GM18867 (cell line): ENCODE results near the gene TRIM31.

ENCODE experiments used
- ATAC-seq: cut with Tn5 transposase; IDR thresholded peaks from one replicate; pipeline ENCODE4 v1.9.1; 2021; ENCODE audit warnings: mild to moderate bottlenecking, moderate library complexity; ENCODE audit not compliant: unreplicated experiment

The TRIM31 gene, protein sequence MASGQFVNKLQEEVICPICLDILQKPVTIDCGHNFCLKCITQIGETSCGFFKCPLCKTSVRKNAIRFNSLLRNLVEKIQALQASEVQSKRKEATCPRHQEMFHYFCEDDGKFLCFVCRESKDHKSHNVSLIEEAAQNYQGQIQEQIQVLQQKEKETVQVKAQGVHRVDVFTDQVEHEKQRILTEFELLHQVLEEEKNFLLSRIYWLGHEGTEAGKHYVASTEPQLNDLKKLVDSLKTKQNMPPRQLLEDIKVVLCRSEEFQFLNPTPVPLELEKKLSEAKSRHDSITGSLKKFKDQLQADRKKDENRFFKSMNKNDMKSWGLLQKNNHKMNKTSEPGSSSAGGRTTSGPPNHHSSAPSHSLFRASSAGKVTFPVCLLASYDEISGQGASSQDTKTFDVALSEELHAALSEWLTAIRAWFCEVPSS

DNA sequence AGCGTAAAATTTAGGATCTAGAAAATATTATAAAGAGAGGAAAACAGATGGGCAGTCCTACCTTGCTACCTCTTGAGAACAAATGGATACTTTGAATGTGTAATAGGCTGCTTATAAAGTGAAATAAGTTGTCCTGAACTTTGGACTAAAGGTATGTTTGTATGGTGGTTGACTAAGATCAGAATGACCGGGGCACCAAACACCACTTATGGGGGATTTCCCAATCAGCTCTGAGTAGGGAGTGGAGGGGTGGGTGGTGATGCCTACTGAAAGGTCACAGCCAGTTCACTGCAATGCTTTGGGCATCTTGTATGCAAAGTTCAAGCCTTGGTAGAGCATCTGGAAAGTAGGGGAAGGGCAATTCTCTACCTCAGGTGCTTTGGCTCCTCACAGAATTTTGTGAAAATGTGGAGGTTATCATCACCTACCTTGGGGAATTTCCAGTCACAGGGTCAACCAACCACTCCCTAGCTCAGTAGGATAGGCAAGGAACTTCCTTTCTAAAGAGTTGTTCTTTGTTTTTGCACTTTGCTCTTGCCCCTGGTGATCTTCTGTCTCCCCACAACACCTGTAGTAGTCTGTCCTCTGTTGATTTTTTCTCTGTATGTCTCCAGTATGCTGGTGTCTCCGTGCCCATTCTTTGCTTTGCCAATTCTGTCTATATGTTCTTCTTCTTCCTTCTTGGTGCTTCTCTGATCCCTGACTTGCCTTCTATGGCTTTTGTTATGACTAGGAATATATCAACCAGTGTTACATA, at the start of gene TRIM31:
TSS of gene TRIM31 (minus strand) at position 88 of the 757 bp plus-strand sequence. CDS start 285 bp downstream, outside the sequence.
- ATAC-seq: peak; percentile 53

DNA sequence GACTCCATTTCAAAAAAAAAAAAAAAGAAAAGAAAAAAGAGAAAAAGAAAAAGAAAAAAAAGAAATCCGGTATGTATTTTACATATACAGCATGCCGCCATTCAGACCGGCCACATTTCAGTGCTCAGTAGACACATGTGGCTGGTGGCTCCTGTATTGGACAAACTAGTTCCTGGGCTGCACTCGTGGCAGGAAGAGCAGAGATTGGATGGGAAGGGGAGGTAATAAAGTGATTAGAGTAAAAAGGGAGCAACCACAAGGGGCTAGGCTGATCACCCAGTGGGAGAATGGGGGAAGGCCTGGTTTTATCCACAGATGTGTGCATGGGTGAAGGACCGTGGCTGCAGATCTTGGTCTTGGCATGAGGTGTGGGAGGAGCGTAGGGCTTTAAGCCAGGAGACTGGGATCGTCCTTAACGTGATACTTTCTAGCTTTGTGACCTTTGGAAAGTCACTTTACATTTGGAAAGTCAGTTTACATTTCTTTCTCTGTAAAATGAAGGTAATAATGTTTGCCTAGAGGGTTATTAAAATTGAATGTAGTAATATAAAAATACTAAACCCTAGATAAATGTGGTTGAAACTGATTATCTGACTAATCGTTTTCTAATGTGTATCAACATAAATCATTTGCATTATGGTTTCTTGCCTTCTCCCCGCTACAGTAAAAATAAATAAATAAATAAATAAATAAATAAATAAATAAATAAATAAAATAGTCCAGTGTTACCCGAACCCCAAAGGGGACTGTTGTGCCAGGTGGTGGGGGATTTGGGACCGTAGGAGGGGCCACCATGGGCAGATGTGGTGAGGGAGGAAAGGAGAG, 49.6 kb upstream of the TRIM31 start:
- no peak for ATAC-seq

DNA sequence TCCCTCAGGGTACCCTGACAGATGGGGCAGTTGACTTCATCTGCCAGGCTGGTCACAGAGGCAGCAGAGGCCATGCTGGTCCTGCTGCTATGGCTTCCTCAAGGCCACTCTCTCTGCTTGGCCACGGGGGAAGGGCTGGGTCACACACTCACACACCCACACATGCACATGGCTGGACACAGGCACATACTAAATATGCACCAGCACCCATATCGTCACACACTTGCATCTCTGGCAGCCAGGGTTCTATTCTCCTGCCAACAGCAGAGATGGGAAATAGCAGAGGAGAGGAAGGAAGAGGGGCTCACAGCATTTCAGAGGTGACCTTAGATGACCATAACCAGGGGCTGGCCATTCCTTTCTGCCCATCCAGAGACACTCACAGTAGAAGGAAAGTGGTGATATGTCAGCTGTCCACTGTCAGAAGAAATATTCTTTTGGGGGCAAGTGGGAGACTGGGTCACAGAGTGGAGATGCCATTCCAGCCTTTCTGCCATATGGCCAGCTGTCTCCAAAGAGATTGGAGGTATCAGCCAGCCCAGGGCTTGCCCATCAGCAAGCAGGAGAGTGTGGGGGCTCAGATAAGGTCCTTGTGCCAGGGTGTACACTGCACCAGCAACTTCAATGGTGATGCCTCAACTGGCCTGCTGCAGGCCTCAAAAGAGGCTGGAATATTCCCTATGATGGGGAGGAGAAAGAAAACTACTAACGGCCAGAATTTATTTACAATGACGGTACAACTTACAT, 48.1 kb upstream of the TRIM31 start, which contains the start of gene TRIM10:
TSS of gene TRIM10 (minus strand) at position 427 of the 747 bp plus-strand sequence. CDS start at position 74, 353 bp downstream.
- no peak for ATAC-seq

DNA sequence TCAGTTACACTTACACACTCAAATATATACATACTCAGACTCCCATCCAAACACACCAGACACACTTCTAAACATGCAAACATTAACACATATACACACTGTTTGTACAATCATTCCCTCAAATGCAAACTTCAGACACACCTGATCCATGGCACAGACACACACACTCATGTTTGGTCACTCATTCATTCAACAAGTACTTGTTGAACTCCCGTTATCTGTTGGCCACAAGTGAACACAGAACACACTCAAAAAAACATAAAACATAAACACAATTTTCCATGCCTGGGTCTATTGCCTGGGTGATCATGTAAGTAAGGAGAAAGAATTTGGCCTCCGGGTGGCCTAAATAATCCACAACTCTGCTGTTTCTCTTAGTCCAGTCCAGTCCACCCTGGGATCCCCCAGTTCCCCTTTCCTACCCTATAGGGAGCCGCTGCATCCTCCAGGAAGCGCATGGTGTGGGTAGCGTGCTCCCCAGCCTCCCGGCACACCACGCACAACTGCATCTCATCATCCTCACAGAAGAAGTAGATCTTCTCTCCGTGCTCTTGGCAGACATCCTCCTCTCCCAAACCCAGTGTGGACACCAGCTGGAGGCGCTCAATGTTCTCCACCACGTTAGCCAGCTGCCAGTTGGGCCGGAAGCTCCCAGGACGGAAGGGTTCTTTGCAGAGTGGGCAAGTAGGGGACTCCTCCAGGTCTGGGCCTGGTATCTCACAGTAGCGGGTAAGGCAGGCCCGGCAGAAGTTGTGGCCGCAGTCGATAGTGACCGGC, 47.3 kb upstream of the TRIM31 start:
- no peak for ATAC-seq

DNA sequence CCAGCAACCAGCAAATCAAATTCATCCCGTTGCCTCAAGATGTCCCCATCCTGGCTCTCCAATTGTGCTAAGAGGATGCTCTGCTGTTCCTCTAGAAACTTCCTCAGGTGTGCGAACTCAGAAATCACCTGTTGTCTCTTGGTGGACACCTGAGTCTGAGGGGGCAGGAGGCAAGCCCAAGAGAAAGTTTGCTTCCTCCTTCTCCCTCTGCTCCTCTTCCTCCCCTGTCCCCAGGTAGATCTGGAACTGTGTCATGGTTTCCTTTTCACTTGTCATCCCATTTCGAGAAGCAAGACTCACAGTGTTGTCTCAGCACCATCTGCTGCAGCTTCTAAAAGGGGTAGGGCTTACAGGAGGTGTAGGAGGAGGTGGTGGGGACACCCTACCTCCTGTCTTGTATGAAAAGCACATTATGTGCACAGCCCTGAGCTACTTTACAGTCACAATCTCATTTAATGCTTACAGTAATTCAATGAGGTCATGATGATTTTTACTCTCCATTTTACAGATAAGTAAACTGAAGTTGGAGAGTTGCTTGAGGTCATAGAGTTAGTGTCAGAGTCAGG, 45.7 kb upstream of the TRIM31 start:
- ATAC-seq: no peak

DNA sequence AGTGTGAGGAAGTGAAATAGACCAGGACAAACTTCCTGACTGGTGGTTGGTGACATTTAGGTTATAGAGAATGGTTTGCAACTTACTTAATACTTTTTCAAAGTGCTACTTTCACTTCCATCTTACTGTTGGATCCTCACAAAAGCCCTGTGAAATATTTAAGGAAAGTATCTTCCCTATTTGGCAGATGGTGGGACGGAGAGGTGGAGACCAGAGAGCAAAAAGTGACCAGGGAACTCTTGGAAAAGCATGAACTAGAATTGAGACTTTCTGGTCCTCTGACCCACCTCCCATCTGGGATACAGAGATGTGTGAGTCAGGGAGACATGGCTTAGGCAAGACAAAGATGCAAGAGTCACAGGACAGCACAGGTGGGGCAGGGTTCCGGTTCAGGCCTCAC, 45.1 kb upstream of the TRIM31 start:
- no peak for ATAC-seq

DNA sequence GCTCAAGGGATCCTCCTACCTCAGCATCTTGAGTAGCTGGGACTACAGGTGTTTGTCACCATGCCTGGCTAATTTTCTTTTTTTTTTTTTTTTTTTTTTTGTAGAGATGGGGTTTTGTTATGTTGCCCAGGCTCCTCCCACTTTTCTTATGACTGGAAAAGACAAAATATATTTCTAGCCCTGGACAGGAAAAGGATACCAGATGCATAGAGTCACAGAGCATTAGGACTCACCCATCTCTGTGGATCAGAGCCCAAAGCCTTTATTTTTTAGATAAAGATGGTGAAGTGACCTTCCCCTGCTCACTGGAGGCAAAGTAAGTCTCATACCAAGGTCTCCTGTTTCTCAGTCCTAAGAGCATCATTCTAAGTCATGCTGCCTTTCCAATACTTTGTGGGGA, 44.7 kb upstream of the TRIM31 start:
- ATAC-seq: no peak

DNA sequence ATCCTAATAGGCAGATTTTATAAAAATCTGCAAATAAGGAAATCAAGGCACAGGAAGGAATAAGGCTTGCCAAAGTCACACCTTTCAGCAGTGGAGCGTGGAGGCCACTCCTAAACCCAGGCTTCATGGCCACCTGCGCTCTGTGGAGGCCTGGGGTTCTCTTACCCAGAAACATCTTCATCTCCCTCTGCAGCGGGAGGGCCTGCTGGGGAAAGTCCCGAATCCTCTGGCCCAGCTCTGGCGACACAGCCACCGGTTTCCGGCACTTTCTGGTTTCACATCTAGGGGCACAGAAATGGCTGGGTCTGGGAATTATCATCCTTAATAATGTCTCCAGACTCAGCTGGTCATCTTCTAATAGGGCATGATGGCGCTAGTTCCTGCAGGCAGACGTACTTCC, 43.9 kb upstream of the TRIM31 start:
- ATAC-seq: no peak

DNA sequence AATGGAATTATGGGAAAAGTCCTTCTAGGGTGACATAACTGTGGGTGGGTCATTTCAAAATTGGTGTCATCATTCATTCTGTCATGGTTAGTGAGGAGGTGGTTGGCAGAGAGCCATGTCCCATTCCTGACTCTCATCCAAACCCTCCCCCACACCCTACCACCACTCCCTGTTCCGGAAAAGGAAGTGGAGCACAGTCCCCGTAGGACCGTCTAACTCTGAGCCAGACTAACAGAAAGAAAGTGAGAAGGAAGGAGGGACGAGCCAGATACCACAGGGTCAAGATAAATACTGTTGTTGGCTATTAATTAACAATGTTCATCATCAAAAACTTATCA, 43.3 kb upstream of the TRIM31 start:
- no peak for ATAC-seq

DNA sequence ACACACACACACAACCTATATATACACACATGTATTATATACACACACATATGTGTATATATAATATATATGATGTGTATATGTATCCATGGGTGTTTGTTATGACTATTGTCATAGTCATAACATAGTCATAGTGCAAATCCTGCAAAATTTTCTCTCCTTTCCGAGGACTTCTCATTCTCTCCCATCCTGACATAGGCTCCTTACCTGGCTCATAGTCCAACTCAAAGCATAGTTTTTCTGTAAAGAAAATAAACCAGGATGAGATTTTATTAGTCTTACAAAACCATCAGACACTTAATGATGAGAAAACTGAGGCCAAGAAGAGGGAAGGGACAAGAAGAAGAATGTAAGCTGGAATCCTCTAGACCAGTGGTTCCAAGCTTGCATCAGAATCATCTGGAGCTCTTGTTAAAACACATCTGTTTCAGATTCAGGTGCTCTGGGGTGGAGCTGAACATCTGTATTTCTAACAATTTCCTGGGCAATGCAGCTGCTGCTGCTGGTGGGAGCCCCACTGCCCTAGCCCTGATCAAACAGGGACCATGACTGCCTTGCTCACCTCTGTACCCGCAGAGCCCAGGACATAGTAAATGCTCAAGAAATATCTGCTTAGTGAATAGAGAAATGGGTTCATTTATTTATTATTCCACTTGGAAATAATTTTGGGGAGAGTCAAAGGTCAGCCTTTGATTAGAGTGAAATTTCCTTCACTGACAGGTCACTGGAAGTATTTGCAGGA, 42.8 kb upstream of the TRIM31 start:
- ATAC-seq: no peak

DNA sequence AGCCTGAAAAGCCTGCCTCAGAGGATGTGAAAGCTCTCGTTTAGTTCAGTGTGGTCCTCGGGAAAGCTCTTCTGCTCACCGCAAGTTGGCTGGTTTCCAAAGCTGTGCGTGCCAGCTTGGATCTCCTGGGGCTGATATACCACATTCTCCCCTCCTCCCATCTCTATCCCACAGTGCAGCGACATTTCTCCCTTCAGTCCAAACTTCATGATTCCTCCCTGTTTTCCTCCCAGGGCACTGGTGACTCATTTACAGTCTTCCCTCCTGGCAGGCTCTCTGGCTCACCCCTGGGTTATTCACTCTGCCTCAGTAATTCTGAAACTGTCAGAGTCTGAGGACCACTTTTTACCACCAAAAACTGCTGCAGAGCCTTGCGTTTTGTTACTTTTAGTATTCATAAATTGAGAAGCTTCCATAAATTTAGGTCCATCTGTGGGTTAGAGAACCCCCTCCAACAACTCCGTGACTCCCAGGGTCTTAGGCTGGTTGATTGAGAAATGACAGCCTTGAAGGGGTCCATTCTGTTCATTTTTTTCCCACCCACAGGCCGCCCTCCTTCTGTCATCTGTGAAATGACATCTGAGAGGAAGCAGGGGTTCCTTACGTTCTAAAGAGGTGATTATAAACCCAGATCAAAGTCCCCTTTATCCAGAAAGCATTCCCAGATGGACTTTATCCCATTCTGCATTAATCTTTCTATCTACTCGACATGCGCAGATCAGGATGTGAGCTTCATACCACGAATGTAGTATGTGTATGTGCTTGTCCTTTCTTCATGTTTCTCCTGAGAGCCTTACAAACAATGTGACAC, 42.0 kb upstream of the TRIM31 start:
- no peak for ATAC-seq

DNA sequence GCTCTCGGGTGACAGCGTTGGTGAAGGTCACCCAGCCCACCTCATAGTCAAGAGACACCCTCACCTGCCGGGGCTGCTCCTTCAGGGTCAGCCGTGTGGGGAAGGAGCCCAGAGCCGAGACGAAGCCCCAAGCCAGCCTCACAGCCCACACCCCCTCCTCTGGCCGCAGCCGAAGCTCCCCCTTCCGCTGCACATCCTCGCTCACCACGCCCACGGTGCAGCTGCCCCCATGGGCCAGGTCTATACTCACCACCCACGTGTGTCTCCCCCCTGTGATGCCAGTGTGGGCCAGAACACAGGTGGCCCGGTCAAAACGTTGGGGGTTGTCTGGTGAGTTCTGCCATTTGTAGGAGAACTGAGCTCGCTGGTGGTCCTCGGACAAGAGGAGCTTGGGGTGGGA, 41.2 kb upstream of the TRIM31 start:
- ATAC-seq: no peak

DNA sequence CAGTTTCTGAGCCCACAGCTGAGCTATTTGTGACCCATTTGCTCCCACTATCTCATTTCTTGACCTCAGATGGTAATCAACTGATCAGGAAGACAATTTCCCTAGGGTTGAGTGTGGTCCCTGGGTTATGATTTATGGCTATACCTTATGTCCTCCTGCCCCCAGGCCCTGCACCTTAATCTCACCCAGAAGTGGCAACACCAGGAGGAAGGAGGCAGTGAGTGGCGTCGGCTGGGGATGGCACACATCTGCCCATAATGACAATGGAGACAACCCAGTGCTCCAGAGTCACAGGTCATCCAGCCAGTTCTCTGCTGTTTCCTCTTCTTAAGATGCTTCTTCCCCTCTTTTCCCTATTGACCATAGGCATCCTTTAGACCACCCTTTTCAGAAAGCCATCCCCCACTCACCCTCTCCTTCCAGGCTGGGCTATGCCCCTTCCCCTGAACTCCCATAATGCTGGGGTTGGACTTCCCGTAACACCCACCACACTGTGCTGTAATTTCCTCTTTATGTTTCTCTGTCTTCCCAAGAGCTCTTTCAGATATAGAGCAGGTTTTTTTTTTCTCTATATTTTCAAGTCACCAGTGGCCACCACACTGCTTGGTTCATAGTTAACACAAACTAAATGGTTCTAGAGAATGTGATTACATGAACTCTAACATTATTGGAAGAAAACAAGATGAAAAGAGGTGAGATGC, 40.2 kb upstream of the TRIM31 start:
- ATAC-seq: no peak

DNA sequence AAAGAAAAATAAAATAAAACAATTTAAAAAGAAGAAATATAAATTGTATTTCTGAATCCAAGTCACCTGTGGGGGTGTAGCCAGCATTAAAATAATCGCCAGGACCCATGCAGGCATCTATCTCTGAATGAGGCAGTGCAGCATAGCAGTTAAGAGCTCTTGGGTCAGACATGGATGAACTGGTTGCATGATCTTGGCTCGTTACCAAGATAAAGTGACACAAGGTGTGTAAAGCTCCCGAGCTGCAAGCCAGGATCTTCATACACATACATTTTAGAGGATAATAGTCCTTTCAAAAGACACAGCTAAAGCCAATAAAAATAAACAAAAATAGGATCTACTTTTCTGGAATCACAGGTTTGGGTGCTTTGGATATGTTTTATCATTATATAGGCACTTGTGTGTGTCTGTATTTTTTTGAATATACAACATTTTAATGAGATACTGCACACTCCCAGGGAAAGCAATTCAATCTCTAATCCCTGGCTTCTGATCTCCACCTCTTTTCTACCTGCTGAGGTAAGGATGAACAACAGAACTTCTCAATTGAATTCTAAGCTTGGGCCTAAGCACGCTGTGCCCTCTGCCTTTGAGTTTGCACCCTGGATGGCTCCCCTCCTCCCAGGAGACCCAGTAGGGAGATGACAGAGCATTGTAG, 39.3 kb upstream of the TRIM31 start:
- ATAC-seq: no peak

DNA sequence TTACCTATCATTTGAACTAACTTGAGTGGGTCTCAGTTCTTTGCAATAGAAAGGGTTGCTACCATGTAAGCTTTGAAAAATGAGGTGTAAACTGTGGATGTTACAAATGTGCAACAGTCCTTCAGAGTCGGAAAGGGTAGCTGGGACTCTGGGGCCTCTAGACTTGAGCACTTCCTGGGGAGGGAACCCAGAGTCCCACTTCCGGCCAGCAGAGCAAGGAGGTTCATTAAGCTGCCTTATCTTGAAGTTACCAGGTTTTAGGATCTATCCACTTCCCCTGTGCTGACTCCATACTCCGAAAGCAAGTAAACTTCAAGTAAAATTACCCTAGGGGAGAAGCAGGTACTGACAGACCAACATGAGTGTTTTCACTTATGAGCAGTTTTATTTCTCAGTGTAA, 38.7 kb upstream of the TRIM31 start:
- no peak for ATAC-seq

DNA sequence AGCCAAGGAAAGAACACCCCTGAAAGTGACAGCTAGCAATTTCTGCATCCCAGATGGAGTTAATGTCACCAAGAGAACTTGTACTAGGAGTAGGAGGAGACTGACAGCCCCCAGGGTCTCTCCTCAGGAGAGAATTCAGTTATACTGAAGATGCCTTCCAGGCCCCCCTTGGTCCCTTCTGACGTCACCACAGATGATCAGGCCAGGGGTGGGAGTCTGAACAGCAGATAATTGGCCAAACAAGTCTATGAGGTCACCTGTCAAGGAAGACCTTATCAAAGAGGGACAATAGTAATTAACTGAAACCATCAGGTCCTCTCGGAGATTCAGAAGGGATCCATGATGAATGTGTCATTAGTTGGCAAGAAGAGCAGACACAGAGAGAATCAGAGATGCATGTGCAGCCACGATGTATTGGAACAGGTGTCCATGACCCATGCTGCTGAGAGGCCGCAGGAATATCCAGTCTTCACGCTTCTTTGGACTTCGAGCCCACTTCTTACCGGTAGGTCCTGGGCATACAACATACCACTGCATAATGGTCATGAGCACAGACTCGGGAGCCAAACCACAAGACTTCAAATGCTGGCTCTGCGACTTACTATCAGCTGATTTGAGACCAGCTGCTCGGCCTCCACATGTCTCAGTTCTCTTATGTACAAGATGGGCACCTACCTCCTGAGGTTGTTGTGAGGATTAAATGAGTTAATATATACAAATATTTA, 37.9 kb upstream of the TRIM31 start:
- no peak for ATAC-seq
